ENCODE measurements around the gene TMEM132C. TPM values are rescaled to one million over a fixed set of nuclear protein-coding genes. Genes with fewer than 3 reads are reported as not detected.

Gene TMEM132C
- total and polyA plus RNA-seq, 2 of the 13 experiments (the other 11 are each of a cell fraction or from before 2014, with no cell fraction given), result not detected

GRCh38 chr12:128571906-128572810, 305.2 kb downstream of the TMEM132C start:
- intact Hi-C loops (cut with micrococcal nuclease; ENCODE audit: unreplicated experiment), result no loop called here
- no peak overlapping the region for H3K9ac ChIP-seq (ENCODE audit: insufficient read depth, low read depth, low read length)
- H2AFZ ChIP-seq (ENCODE audit: low read length), result no peak overlapping the region
- in situ Hi-C loops (cut with HindIII; ENCODE audit: extremely low pct_ligation_motif_present, low pct_unique_long_range_greater_than_20kb), result no loop called here
- H3K4me1 ChIP-seq (ENCODE audit: insufficient read depth, low read length), result no peaks in the 10 kb centered on the region
- H3K79me2 ChIP-seq (ENCODE audit: insufficient read depth, low read length), result no peaks in the 10 kb centered on the region
- H3K4me2 ChIP-seq (ENCODE audit: low read depth, low read length), result no peak overlapping the region
- no peaks in the 10 kb centered on the region for H3K36me3 ChIP-seq (replicated peaks in 1 of 2; ENCODE audit: control insufficient read depth in 1 of 2, insufficient read depth in 2 of 2, low read length in 2 of 2)
- H3K4me3 ChIP-seq (replicated peaks in 1 of 3; ENCODE audit: insufficient read depth in 1 of 3, low read depth in 2 of 3, low read length in 3 of 3), result no peak overlapping the region
- 57% methylated on average over 2 of the region's 7 CpGs for WGBS (ENCODE audit: low lambda C conversion rate)
- ChIA-PET POLR2A (no interaction called here), CTCF (ENCODE audit: low intra/inter-chr PET ratio, low total read pairs) (no interaction called here)
- DNase-seq (ENCODE audit: low spot score), result no peak
- FAIRE-seq, result no peak
- no TSS peak for BruUV-seq (replicated peaks)
- H3K9me3 ChIP-seq (ENCODE audit: low read length), result peaks cover 10% of the 10 kb centered on the region
- H3K27ac ChIP-seq (ENCODE audit: extremely low read length, insufficient read depth, low read length), result no peak overlapping the region
- H3K27me3 ChIP-seq (ENCODE audit: control insufficient read depth in 1 of 2, insufficient read depth in 2 of 2, low read length in 2 of 2), result no peaks in the 10 kb centered on the region
- no peak for TF ChIP-seq ZNF7 (CRISPR knock-in tag; IDR thresholded peaks at IDR 0.05)
- no peak for ATAC-seq
- no peaks in the 10 kb centered on the region for H4K20me1 ChIP-seq (ENCODE audit: insufficient read depth, low read length)

DNA sequence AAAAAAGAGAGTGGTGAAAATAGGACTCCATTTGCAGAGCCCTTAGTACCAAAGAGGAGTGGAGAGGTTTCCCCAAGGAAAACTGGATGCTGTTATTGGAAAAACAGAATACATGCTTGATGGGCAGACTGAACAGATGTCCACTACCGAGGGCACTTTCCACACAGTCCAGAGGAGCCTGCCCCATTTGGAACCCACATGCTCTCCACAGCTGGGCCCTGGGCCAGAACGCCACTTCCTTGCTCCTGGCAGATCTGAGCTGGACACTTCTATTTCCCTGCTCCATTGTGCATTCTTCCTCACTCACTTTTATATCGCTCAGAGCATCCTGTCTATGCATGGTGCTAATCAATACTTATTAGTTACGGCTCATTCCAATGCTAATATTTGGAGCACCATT, 306.9 kb downstream of the TMEM132C start:
- POLR2A ChIA-PET, result no interaction called here
- no peak overlapping the region for H2AFZ ChIP-seq (ENCODE audit: low read length)
- no peak for FAIRE-seq

More for the DNA sequence above, 306.9 kb downstream of the TMEM132C start:
- Histone ChIP-seq H4K20me1 (ENCODE audit: insufficient read depth, low read length) (no peaks in the 10 kb centered on the region), H3K79me2 (ENCODE audit: insufficient read depth, low read length) (no peaks in the 10 kb centered on the region), H3K36me3 (replicated peaks in 1 of 2; ENCODE audit: control insufficient read depth in 1 of 2, insufficient read depth in 2 of 2, low read length in 2 of 2) (no peaks in the 10 kb centered on the region), H3K4me2 (ENCODE audit: low read depth, low read length) (no peak overlapping the region), H3K4me3 (replicated peaks in 1 of 3; ENCODE audit: insufficient read depth in 1 of 3, low read depth in 2 of 3, low read length in 3 of 3) (no peak overlapping the region), H3K4me1 (ENCODE audit: insufficient read depth, low read length) (no peaks in the 10 kb centered on the region), H3K9me3 (ENCODE audit: low read length) (peaks cover 10% of the 10 kb centered on the region), H3K9ac (ENCODE audit: insufficient read depth, low read depth, low read length) (no peak overlapping the region), H3K27ac (ENCODE audit: extremely low read length, insufficient read depth, low read length) (no peak overlapping the region), H3K27me3 (ENCODE audit: control insufficient read depth in 1 of 2, insufficient read depth in 2 of 2, low read length in 2 of 2) (no peaks in the 10 kb centered on the region)
- BruUV-seq (replicated peaks), result no TSS peak
- intact Hi-C loops (cut with micrococcal nuclease; ENCODE audit: unreplicated experiment) (no loop called here), in situ Hi-C loops (cut with HindIII; ENCODE audit: extremely low pct_ligation_motif_present, low pct_unique_long_range_greater_than_20kb) (no loop called here)
- TF ChIP-seq ZBTB43 (CRISPR knock-in tag; conservative IDR thresholded peaks at IDR 0.05), result no peak
- DNase-seq (ENCODE audit: low spot score), result no peak
- 4% methylated on average over 3 of the region's 4 CpGs for WGBS (ENCODE audit: low lambda C conversion rate)
- CTCF ChIA-PET (ENCODE audit: low intra/inter-chr PET ratio, low total read pairs), result no interaction called here
- ATAC-seq, result no peak
